Smooth muscle cell (in vitro differentiated cells): Measurements from ENCODE around the gene CDC34. TPM values are rescaled to one million over a fixed set of nuclear protein-coding genes. Genes with fewer than 3 reads are reported as not detected.
A peak's percentile ranks its signal among the peaks of the same experiment; 100 is the strongest.

Experiments used
- DNase-seq: peaks from one replicate; lab custom pipeline; 2025; ENCODE audit not compliant: unreplicated experiment; lab: John Stamatoyannopoulos, UW
- H2AFZ ChIP-seq: fragments of 200-600 bp; sonication (generic); 2 replicates; pipeline ENCODE4 v1.6.0; 2016; ENCODE audit warnings: antibody characterized with exemption, low read depth, mild to moderate bottlenecking
- H3F3A ChIP-seq: fragments of 200-600 bp; sonication (generic); 2 replicates; pipeline ENCODE4 v1.6.0; 2017; ENCODE audit warnings: antibody characterized with exemption, low read depth
- H3K27ac ChIP-seq: fragments of 200-600 bp; sonication (generic); 2 replicates; pipeline ENCODE4 v1.5.1; 2016; ENCODE audit warnings: low read depth, mild to moderate bottlenecking
- H3K27me3 ChIP-seq: fragments of 200-600 bp; sonication (generic); 2 replicates; pipeline ENCODE4 v1.6.1; 2016; ENCODE audit warnings: low read depth, mild to moderate bottlenecking
- H3K36me3 ChIP-seq: fragments of 200-600 bp; sonication (generic); 2 replicates; pipeline ENCODE4 v1.5.1; 2016; ENCODE audit warnings: low read depth
- H3K4me1 ChIP-seq: fragments of 200-600 bp; sonication (generic); 2 replicates; pipeline ENCODE4 v1.5.1; 2016; ENCODE audit warnings: low read depth
- H3K4me2 ChIP-seq: fragments of 200-600 bp; sonication (generic); 2 replicates; pipeline ENCODE4 v1.6.0; 2016; ENCODE audit warnings: mild to moderate bottlenecking
- H3K4me3 ChIP-seq: fragments of 200-600 bp; sonication (generic); 2 replicates; pipeline ENCODE4 v1.5.1; 2016; ENCODE audit warnings: mild to moderate bottlenecking
- H3K79me2 ChIP-seq: fragments of 200-600 bp; sonication (generic); 2 replicates; pipeline ENCODE4 v1.6.0; 2016; ENCODE audit warnings: low read depth, mild to moderate bottlenecking
- H3K9ac ChIP-seq: fragments of 200-600 bp; sonication (generic); 2 replicates; pipeline ENCODE4 v1.6.0; 2016; ENCODE audit warnings: low read depth
- H3K9me3 ChIP-seq: fragments of 200-600 bp; sonication (generic); replicated peaks from 2 replicates; pipeline ENCODE4 v1.5.1; 2016; ENCODE audit warnings: low read depth
- H4K20me1 ChIP-seq: fragments of 200-600 bp; sonication (generic); 2 replicates; pipeline ENCODE4 v1.6.0; 2016; ENCODE audit warnings: low read depth
- CTCF ChIP-seq: fragments of 200-600 bp; sonication (generic); IDR thresholded peaks from 2 replicates; pipeline ENCODE4 v1.5.1; 2017; ENCODE audit warnings: borderline replicate concordance, mild to moderate bottlenecking, antibody characterized with exemption; ENCODE audit not compliant: insufficient read depth, poor library complexity, severe bottlenecking
- WGBS: methylation state at CpG from one replicate; pipeline ENCODE4 v1.1.7; 2016; ENCODE audit warnings: low lambda C conversion rate; 5-methylcytosine and 5-hydroxymethylcytosine counted together
- polyA plus RNA-seq: library from polyadenylated mRNA; unstranded; fragments of >200 nt; fragmentation: Nextera tagmentation; extraction: Ambion mirVana; gene quantifications from 2 replicates; pipeline ENCODE4 v1.2.1, GENCODE V29; 2016
- total RNA-seq: library from RNA; depleted of rRNA; stranded (reverse); fragments of >200 nt; gene quantifications from 2 replicates; pipeline ENCODE4 v1.2.3, GENCODE V29; 2014

Gene CDC34
- total and polyA plus RNA-seq, 2 experiments from 2014 or later, result 67.7 to 151 TPM

GRCh38 chr19:507286-508203 is 24.0 kb upstream of the CDC34 start, which contains the start of gene TPGS1:
Gene TPGS1, plus strand, starts transcription at chr19:507497. Its CDS starts 10 bp downstream, at chr19:507507.
- Histone ChIP-seq H3K4me1 (peaks cover 19% of the 10 kb centered on the region), H2AFZ (peak within 1 kb of the TSS; percentile 97), H3K4me3 (peak within 1 kb of the TSS; percentile 97), H3K27me3 (no peaks in the 10 kb centered on the region), H3K36me3 (no peaks in the 10 kb centered on the region), H3K4me2 (peak within 1 kb of the TSS; percentile 100), H3K27ac (peak within 1 kb of the TSS; percentile 87), H3K9ac (peak within 1 kb of the TSS; percentile 91), H3K9me3 (no peaks in the 10 kb centered on the region), H4K20me1 (no peaks in the 10 kb centered on the region), H3F3A (peaks cover 5% of the 10 kb centered on the region), H3K79me2 (peaks cover 16% of the 10 kb centered on the region)
- DNase-seq, result peak; percentile 96
- WGBS, result 3% methylated on average over 65 of the region's 81 CpGs
- no peak for TF ChIP-seq CTCF

DNA sequence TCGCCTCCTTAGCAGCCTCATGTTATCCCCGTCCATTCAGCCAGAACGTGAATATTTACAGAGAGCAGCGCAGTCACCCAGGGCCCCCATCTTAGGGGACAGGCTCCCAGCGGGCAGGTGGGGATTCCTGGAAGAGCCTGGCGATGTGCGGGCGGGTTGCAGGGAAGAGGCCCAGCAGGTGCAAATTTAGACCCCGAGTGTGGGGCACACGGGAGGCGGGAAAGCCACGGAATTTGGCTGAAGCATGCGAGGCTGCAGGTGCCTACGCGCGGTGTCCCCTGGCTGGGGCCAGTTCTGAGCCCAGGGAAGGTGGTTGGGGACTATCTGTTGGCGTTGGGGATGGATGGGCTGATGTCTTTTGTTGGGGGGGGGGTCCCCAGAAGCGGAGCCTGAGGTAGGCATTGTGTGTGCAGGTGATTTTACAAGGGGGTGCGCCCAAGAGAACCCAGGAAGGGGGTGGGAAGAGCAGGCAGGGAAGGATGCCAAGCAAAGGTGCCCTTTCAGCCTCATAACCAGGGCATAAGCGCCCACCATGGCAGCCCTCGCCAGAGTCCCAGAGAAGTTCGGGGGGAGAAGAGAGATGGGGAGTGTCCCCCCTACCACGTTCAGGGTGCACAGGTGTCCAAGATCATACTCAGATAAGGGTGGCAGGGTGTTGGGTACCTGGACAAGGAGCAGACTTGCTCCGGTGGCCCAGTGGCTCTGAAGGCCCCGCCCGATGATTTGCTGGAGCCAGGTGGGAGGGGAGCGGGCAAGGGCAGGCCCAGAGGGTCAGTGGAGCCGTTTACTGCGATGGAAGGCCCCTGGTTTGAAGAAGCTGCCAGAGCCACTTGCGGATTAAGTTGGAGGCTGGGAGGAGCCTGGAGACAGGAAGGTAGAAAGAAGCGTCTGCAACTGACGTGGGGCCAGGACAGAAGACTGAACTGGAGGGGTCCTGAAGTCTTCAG is 23.1 kb upstream of the CDC34 start:
- H2AFZ ChIP-seq, result no peak overlapping the region
- no peak for DNase-seq
- H3K36me3 ChIP-seq, result no peaks in the 10 kb centered on the region
- no peaks in the 10 kb centered on the region for H3K9me3 ChIP-seq
- no peak overlapping the region for H3K27ac ChIP-seq
- H3K4me3 ChIP-seq, result peak overlapping the region; percentile 97
- peak overlapping the region; percentile 100 for H3K4me2 ChIP-seq
- 70% methylated on average over 31 of the region's 32 CpGs for WGBS
- H3K79me2 ChIP-seq, result peaks cover 16% of the 10 kb centered on the region
- H3K4me1 ChIP-seq, result peaks cover 19% of the 10 kb centered on the region
- no peaks in the 10 kb centered on the region for H4K20me1 ChIP-seq
- no peaks in the 10 kb centered on the region for H3K27me3 ChIP-seq
- H3K9ac ChIP-seq, result peak overlapping the region; percentile 91
- peaks cover 5% of the 10 kb centered on the region for H3F3A ChIP-seq
- no peak for TF ChIP-seq CTCF

DNA sequence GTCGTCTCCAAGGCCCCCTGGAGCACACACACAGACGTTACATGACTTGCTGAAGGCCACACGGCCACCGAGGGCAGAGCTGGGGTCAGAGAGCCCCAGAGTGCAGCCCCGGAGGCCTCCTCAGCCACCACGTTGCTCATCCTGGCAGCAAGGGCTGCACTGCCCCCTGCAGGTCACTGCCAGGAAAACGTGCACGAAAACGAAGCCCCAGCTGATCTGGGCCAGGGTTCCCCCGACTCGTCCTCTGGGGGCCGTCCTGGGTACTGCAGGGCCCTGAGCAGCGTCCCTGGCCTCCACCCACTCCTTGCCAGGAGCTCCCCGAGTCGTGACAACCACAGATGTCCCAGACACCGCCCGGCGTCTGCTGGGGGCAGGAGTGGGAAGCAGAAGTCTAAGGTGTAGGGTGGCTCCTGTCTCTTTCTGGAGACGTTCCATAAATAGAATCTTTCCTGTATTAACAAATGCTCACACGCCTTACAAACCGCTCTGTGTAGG is 20.9 kb upstream of the CDC34 start:
- peak overlapping the region; percentile 87 for H3K4me2 ChIP-seq
- H3K4me3 ChIP-seq, result peak overlapping the region; percentile 21
- peaks cover 19% of the 10 kb centered on the region for H3K4me1 ChIP-seq
- H3K36me3 ChIP-seq, result no peaks in the 10 kb centered on the region
- H3F3A ChIP-seq, result peaks cover 5% of the 10 kb centered on the region
- H3K27me3 ChIP-seq, result no peaks in the 10 kb centered on the region
- H4K20me1 ChIP-seq, result no peaks in the 10 kb centered on the region
- H2AFZ ChIP-seq, result no peak overlapping the region
- peak overlapping the region; percentile 96 for H3K27ac ChIP-seq
- TF ChIP-seq CTCF, result peak; percentile 99
- peaks cover 16% of the 10 kb centered on the region for H3K79me2 ChIP-seq
- DNase-seq, result peak; percentile 82
- WGBS, result 5% methylated on average over 21 of the region's 21 CpGs
- no peaks in the 10 kb centered on the region for H3K9me3 ChIP-seq
- H3K9ac ChIP-seq, result peak overlapping the region; percentile 88
